Neural cell (in vitro differentiated cells): Measurements from ENCODE around the gene AK4. TPM values are rescaled to one million over a fixed set of nuclear protein-coding genes. Genes with fewer than 3 reads are reported as not detected.
A peak's percentile ranks its signal among the peaks of the same experiment; 100 is the strongest.
"Not testable (repeated sequence)": the region's sequence is repeated elsewhere in the genome, so short reads cannot be mapped to it uniquely, and the experiment has no call there.

ENCODE experiments used
- H2AFZ ChIP-seq: fragments of 200-600, 300-800 bp; sonication (generic), shearing (Covaris generic); 2 replicates; pipeline ENCODE4 v1.6.0; 2014; ENCODE audit warnings: low read depth, mild to moderate bottlenecking, antibody characterized with exemption, low read length, moderate library complexity
- H3F3A ChIP-seq: fragments of 200-600 bp; shearing (Covaris generic); 2 replicates; pipeline ENCODE4 v1.6.1; 2016; ENCODE audit warnings: mild to moderate bottlenecking, moderate library complexity, mixed read lengths, antibody characterized with exemption, low read length; ENCODE audit not compliant: insufficient read depth, poor library complexity, severe bottlenecking
- H3K27ac ChIP-seq: fragments of 200-600, 300-800 bp; sonication (generic), shearing (Covaris generic); 2 replicates; pipeline ENCODE4 v1.5.1; 2014; ENCODE audit warnings: mild to moderate bottlenecking, low read length, moderate library complexity
- H3K27me3 ChIP-seq: fragments of 300-800, 200-600 bp; sonication (generic), shearing (Covaris generic); 2 replicates; pipeline ENCODE4 v1.6.0; 2014; ENCODE audit warnings: mild to moderate bottlenecking, low read depth, low read length, moderate library complexity; ENCODE audit not compliant: insufficient read depth
- H3K36me3 ChIP-seq: fragments of 300-800, 200-600 bp; sonication (generic), shearing (Covaris generic); 2 replicates; pipeline ENCODE4 v1.5.1; 2014; ENCODE audit warnings: mild to moderate bottlenecking, antibody characterized with exemption, low read length, moderate library complexity; ENCODE audit not compliant: insufficient read depth
- H3K4me2 ChIP-seq: fragments of 300-800, 200-600 bp; sonication (generic), shearing (Covaris generic); 2 replicates; pipeline ENCODE4 v1.6.0; 2014; ENCODE audit warnings: mild to moderate bottlenecking, low read length
- H3K4me3 ChIP-seq: fragments of 300-800, 200-600 bp; sonication (generic), shearing (Covaris generic); 2 replicates; pipeline ENCODE4 v1.5.1; 2014; ENCODE audit warnings: mild to moderate bottlenecking, low read length, moderate library complexity
- H3K79me2 ChIP-seq: fragments of 200-600 bp; shearing (Covaris generic); replicated peaks from 2 replicates; pipeline ENCODE4 v1.6.0; 2014; ENCODE audit warnings: mild to moderate bottlenecking, low read length, moderate library complexity; ENCODE audit not compliant: insufficient read depth
- H3K9ac ChIP-seq: fragments of 300-800, 200-600 bp; sonication (generic), shearing (Covaris generic); 2 replicates; pipeline ENCODE4 v1.6.1; 2016; ENCODE audit warnings: mild to moderate bottlenecking, low read length, mixed read lengths
- H3K9me2 ChIP-seq: fragments of 200-600 bp; shearing (Covaris generic); 2 replicates; pipeline ENCODE4 v1.6.1; 2016; ENCODE audit warnings: mild to moderate bottlenecking, low read length, mixed read lengths; ENCODE audit not compliant: insufficient read depth
- H3K9me3 ChIP-seq: fragments of 200-600, 300-800 bp; sonication (generic), shearing (Covaris generic); 2 replicates; pipeline ENCODE4 v1.6.1; 2016; ENCODE audit warnings: mild to moderate bottlenecking, mixed run types, low read length, moderate library complexity, mixed read lengths
- H4K20me1 ChIP-seq: fragments of 200-600 bp; shearing (Covaris generic); 2 replicates; pipeline ENCODE4 v1.6.1; 2016; ENCODE audit warnings: mild to moderate bottlenecking, mixed run types; ENCODE audit not compliant: insufficient read depth
- CTCF ChIP-seq: fragments of 450-650 bp; IDR thresholded peaks from 2 replicates; pipeline ENCODE4 v1.5.1; 2014; ENCODE audit warnings: antibody characterized with exemption, mild to moderate bottlenecking, moderate library complexity; ENCODE audit not compliant: poor library complexity, severe bottlenecking
- EP300 ChIP-seq: fragments of 450-650 bp; conservative IDR thresholded peaks from 2 replicates; pipeline ENCODE4 v1.6.1; 2014; ENCODE audit warnings: antibody characterized with exemption, mild to moderate bottlenecking, moderate library complexity; ENCODE audit not compliant: poor library complexity, severe bottlenecking
- EZH2 ChIP-seq: fragments of 200-600, 300-800 bp; shearing (Covaris generic), sonication (generic); IDR thresholded peaks from 2 replicates; pipeline ENCODE4 v1.6.1; 2014; ENCODE audit warnings: antibody characterized with exemption, low read length, borderline replicate concordance, mild to moderate bottlenecking; ENCODE audit not compliant: insufficient read depth, poor library complexity, severe bottlenecking
- MXI1 ChIP-seq: fragments of 450-650 bp; conservative IDR thresholded peaks from 2 replicates; pipeline ENCODE4 v1.6.1; 2014; ENCODE audit warnings: antibody characterized with exemption, mild to moderate bottlenecking; ENCODE audit not compliant: poor library complexity, severe bottlenecking
- POLR2AphosphoS5 ChIP-seq: IDR thresholded peaks from 2 replicates; pipeline ENCODE4 v1.6.1; 2012
- RAD21 ChIP-seq: fragments of 450-650 bp; conservative IDR thresholded peaks from 2 replicates; pipeline ENCODE4 v1.6.1; 2014; ENCODE audit warnings: antibody characterized with exemption, mild to moderate bottlenecking, moderate library complexity
- REST ChIP-seq: IDR thresholded peaks from 2 replicates; pipeline ENCODE4 v1.6.1; 2012; ENCODE audit warnings: borderline replicate concordance
- SMC3 ChIP-seq: fragments of 450-650 bp; conservative IDR thresholded peaks from 2 replicates; pipeline ENCODE4 v1.6.1; 2014; ENCODE audit warnings: antibody characterized with exemption, mild to moderate bottlenecking, moderate library complexity; ENCODE audit not compliant: poor library complexity
- TAF1 ChIP-seq: IDR thresholded peaks from 2 replicates; pipeline ENCODE4 v1.6.1; 2012; ENCODE audit warnings: low read depth
- polyA minus RNA-seq: library from RNA; depleted of rRNA, polyadenylated mRNA; stranded (reverse); fragments of >200 nt; gene quantifications from 2 replicates; pipeline ENCODE4 v1.2.3, GENCODE V29; 2014
- polyA plus RNA-seq: library from polyadenylated mRNA; depleted of rRNA; stranded (reverse); fragments of >200 nt; gene quantifications from 2 replicates; pipeline ENCODE4 v1.2.3, GENCODE V29; 2014

Gene AK4
- polyA plus RNA-seq: 1.8 and 1.9 TPM in 2 replicates
- polyA minus RNA-seq: 1.2 and 2.7 TPM in 2 replicates

GRCh38 chr1:65148178-65148547 lies at the start of gene AK4:
TSS of gene AK4 (plus strand) at chr1:65148203. CDS start at chr1:65148408, 205 bp downstream.
- not testable (repeated sequence) for H4K20me1 ChIP-seq, H3K27ac ChIP-seq, H3K36me3 ChIP-seq, H3K9me3 ChIP-seq, H3K79me2 ChIP-seq, H3F3A ChIP-seq, H2AFZ ChIP-seq, H3K9me2 ChIP-seq
- H3K9ac ChIP-seq: peak within 1 kb of the TSS; percentile 39
- peaks cover 52% of the 10 kb centered on the region for H3K27me3 ChIP-seq
- peak within 1 kb of the TSS; percentile 91 for H3K4me2 ChIP-seq
- H3K4me3 ChIP-seq: peak within 1 kb of the TSS; percentile 86

- Histone ChIP-seq H3F3A (no peaks in the 10 kb centered on the region), H3K9me3 (no peaks in the 10 kb centered on the region), H3K36me3 (no peaks in the 10 kb centered on the region), H3K79me2 (no peaks in the 10 kb centered on the region), H3K9ac (no peak overlapping the region), H3K27ac (no peak overlapping the region), H3K27me3 (no peaks in the 10 kb centered on the region), H3K9me2 (no peaks in the 10 kb centered on the region), H2AFZ (no peak overlapping the region), H3K4me2 (no peak overlapping the region), H3K4me3 (no peak overlapping the region), H4K20me1 (no peaks in the 10 kb centered on the region)
- TF ChIP-seq EP300 (no peak), RAD21 (no peak), POLR2AphosphoS5 (no peak), EZH2 (no peak), TAF1 (no peak)
These were observed 44.2 kb upstream of the AK4 start for GRCh38 chr1:65103807-65104206.

- TF ChIP-seq POLR2AphosphoS5 (no peak), CTCF (no peak)
- H3K9me3 ChIP-seq: no peaks in the 10 kb centered on the region
- H3K36me3 ChIP-seq: no peaks in the 10 kb centered on the region
- no peak overlapping the region for H3K27ac ChIP-seq
- no peaks in the 10 kb centered on the region for H3F3A ChIP-seq
- H3K27me3 ChIP-seq: no peaks in the 10 kb centered on the region
- H3K4me2 ChIP-seq: no peak overlapping the region
- no peak overlapping the region for H3K9ac ChIP-seq
- no peaks in the 10 kb centered on the region for H4K20me1 ChIP-seq
- no peaks in the 10 kb centered on the region for H3K9me2 ChIP-seq
- H2AFZ ChIP-seq: no peak overlapping the region
- H3K79me2 ChIP-seq: no peaks in the 10 kb centered on the region
- H3K4me3 ChIP-seq: no peak overlapping the region
These were observed 43.0 kb upstream of the AK4 start for GRCh38 chr1:65104854-65105534.

GRCh38 chr1:65105596-65105995 lies 42.4 kb upstream of the AK4 start:
- Histone ChIP-seq H3F3A (no peaks in the 10 kb centered on the region), H2AFZ (no peak overlapping the region), H3K4me2 (no peak overlapping the region), H3K79me2 (no peaks in the 10 kb centered on the region), H3K27ac (no peak overlapping the region), H3K9me3 (no peaks in the 10 kb centered on the region), H3K4me3 (no peak overlapping the region), H3K9me2 (no peaks in the 10 kb centered on the region), H4K20me1 (no peaks in the 10 kb centered on the region), H3K9ac (no peak overlapping the region), H3K27me3 (no peaks in the 10 kb centered on the region), H3K36me3 (no peaks in the 10 kb centered on the region)
- TF ChIP-seq POLR2AphosphoS5 (no peak), TAF1 (no peak), SMC3 (no peak), MXI1 (no peak), REST (no peak)
